ENCODE results near the gene CITED1. TPM values are rescaled to one million over a fixed set of nuclear protein-coding genes. Genes with fewer than 3 reads are reported as not detected.

CITED1 gene
- polyA plus RNA-seq, 1 donor from 2014 or later = not detected

GRCh38 chrX:72316408-72317110 lies 10.8 kb upstream of the CITED1 start:
- Mint-ChIP-seq H3K4me1 (peaks cover 0 to 3% (median 0%) of the 10 kb centered on the region in 3 donors), H3K4me3 (no peak overlapping the region), H3K36me3 (no peaks in the 10 kb centered on the region), H3K27ac (peak overlapping the region in 1 of 3 donors; percentile 3), H3K9me3 (no peaks in the 10 kb centered on the region), H3K27me3 (peaks cover 4% of the 10 kb centered on the region)

GRCh38 chrX:72314881-72315280 lies 9.2 kb upstream of the CITED1 start:
- Mint-ChIP-seq H3K27ac (no peak overlapping the region), H3K4me1 (peaks cover 0 to 3% (median 0%) of the 10 kb centered on the region in 3 donors), H3K4me3 (no peak overlapping the region), H3K27me3 (peaks cover 5% of the 10 kb centered on the region), H3K9me3 (no peaks in the 10 kb centered on the region), H3K36me3 (no peaks in the 10 kb centered on the region)

- Mint-ChIP-seq H3K4me3 (no peak overlapping the region), H3K36me3 (no peaks in the 10 kb centered on the region), H3K9me3 (no peaks in the 10 kb centered on the region), H3K27me3 (peaks cover 13% of the 10 kb centered on the region), H3K4me1 (peaks cover 0 to 7% (median 0%) of the 10 kb centered on the region in 3 donors), H3K27ac (no peak overlapping the region)
Observed at GRCh38 chrX:72313707-72314641, 8.3 kb upstream of the CITED1 start.

- Mint-ChIP-seq H3K36me3 (no peaks in the 10 kb centered on the region), H3K4me1 (peaks cover 5 to 15% (median 11%) of the 10 kb centered on the region in 3 donors), H3K9me3 (no peaks in the 10 kb centered on the region), H3K27me3 (peaks cover 27% of the 10 kb centered on the region), H3K4me3 (no peak overlapping the region), H3K27ac (no peak overlapping the region)
Observed at GRCh38 chrX:72312311-72312940, 6.7 kb upstream of the CITED1 start.

- no peaks in the 10 kb centered on the region for H3K36me3 Mint-ChIP-seq
- H3K27ac Mint-ChIP-seq = no peak overlapping the region
- peaks cover 40% of the 10 kb centered on the region for H3K27me3 Mint-ChIP-seq
- peak overlapping the region; percentile 23 to 87 (median 86) for H3K4me3 Mint-ChIP-seq
- peaks cover 6 to 17% (median 15%) of the 10 kb centered on the region in 3 donors for H3K4me1 Mint-ChIP-seq
- H3K9me3 Mint-ChIP-seq = no peaks in the 10 kb centered on the region
Observed at GRCh38 chrX:72309297-72310071, 3.8 kb upstream of the CITED1 start.

- Mint-ChIP-seq H3K9me3 (no peaks in the 10 kb centered on the region), H3K4me3 (peak overlapping the region; percentile 44 to 87 (median 86)), H3K27ac (peak overlapping the region in 1 of 3 donors; percentile 57), H3K36me3 (no peaks in the 10 kb centered on the region), H3K4me1 (peaks cover 6 to 17% (median 15%) of the 10 kb centered on the region in 3 donors), H3K27me3 (peaks cover 45% of the 10 kb centered on the region)
Observed at GRCh38 chrX:72308566-72309296, 3.0 kb upstream of the CITED1 start.

GRCh38 chrX:72308209-72308565 lies 2.5 kb upstream of the CITED1 start:
- peak overlapping the region; percentile 44 to 87 (median 86) for H3K4me3 Mint-ChIP-seq
- no peaks in the 10 kb centered on the region for H3K9me3 Mint-ChIP-seq
- H3K4me1 Mint-ChIP-seq = peaks cover 6 to 17% (median 15%) of the 10 kb centered on the region in 3 donors
- H3K36me3 Mint-ChIP-seq = no peaks in the 10 kb centered on the region
- H3K27ac Mint-ChIP-seq = peak overlapping the region in 1 of 3 donors; percentile 57
- H3K27me3 Mint-ChIP-seq = peaks cover 47% of the 10 kb centered on the region

GRCh38 chrX:72307646-72308051 lies 1.9 kb upstream of the CITED1 start:
- peaks cover 51% of the 10 kb centered on the region for H3K27me3 Mint-ChIP-seq
- H3K4me1 Mint-ChIP-seq = peaks cover 6 to 17% (median 15%) of the 10 kb centered on the region in 3 donors
- H3K27ac Mint-ChIP-seq = no peak overlapping the region
- H3K4me3 Mint-ChIP-seq = peak overlapping the region; percentile 68 to 87 (median 84)
- no peaks in the 10 kb centered on the region for H3K36me3 Mint-ChIP-seq
- no peaks in the 10 kb centered on the region for H3K9me3 Mint-ChIP-seq

- Mint-ChIP-seq H3K4me3 (peak overlapping the region; percentile 84 to 96 (median 91)), H3K27me3 (peaks cover 53% of the 10 kb centered on the region), H3K9me3 (no peaks in the 10 kb centered on the region), H3K4me1 (peaks cover 6 to 17% (median 15%) of the 10 kb centered on the region in 3 donors), H3K27ac (peak overlapping the region in 1 of 3 donors; percentile 39), H3K36me3 (no peaks in the 10 kb centered on the region)
Observed at GRCh38 chrX:72306851-72307645, 1.3 kb upstream of the CITED1 start.

- peak overlapping the region; percentile 84 to 96 (median 90) for H3K4me3 Mint-ChIP-seq
- no peak overlapping the region for H3K27ac Mint-ChIP-seq
- no peaks in the 10 kb centered on the region for H3K36me3 Mint-ChIP-seq
- H3K9me3 Mint-ChIP-seq = no peaks in the 10 kb centered on the region
- H3K27me3 Mint-ChIP-seq = peaks cover 60% of the 10 kb centered on the region
- H3K4me1 Mint-ChIP-seq = peaks cover 6 to 17% (median 15%) of the 10 kb centered on the region in 3 donors
Observed at GRCh38 chrX:72306085-72306801, 529 bp upstream of the CITED1 start.

GRCh38 chrX:72304877-72305276 lies 837 bp downstream of the CITED1 start:
- peaks cover 62% of the 10 kb centered on the region for H3K27me3 Mint-ChIP-seq
- no peaks in the 10 kb centered on the region for H3K9me3 Mint-ChIP-seq
- H3K27ac Mint-ChIP-seq = peak overlapping the region in 1 of 3 donors; percentile 1
- H3K36me3 Mint-ChIP-seq = no peaks in the 10 kb centered on the region
- H3K4me3 Mint-ChIP-seq = peak overlapping the region; percentile 48 to 82 (median 76)
- H3K4me1 Mint-ChIP-seq = peaks cover 6 to 17% (median 15%) of the 10 kb centered on the region in 3 donors

- no peak overlapping the region for H3K27ac Mint-ChIP-seq
- peaks cover 3% of the 10 kb centered on the region for H3K36me3 Mint-ChIP-seq
- H3K9me3 Mint-ChIP-seq = no peaks in the 10 kb centered on the region
- H3K27me3 Mint-ChIP-seq = peaks cover 50% of the 10 kb centered on the region
- H3K4me1 Mint-ChIP-seq = peaks cover 0 to 3% (median under 1%) of the 10 kb centered on the region in 3 donors
- no peak overlapping the region for H3K4me3 Mint-ChIP-seq
Observed at GRCh38 chrX:72301781-72302180, 3.9 kb downstream of the CITED1 start.

Data from IgD-negative memory B cell (primary cell).